Tibial artery (tissue), 4 donors: ENCODE measurements around the gene LYZL6.

Experiments used
- DNase-seq, 2 donors: peaks; one replicate each; pipeline ENCODE4 v3.0.0-alpha.2; 2019
- H3K27ac ChIP-seq, 2 donors: fragments of 200-600 bp; sonication (generic) in 1 of 2; 1 replicate in 1 of 2; 2 replicates in 1 of 2; pipeline ENCODE4 v1.5.1; 2018 to 2019; ENCODE audit warnings: mild to moderate bottlenecking in 1 of 2
- H3K27me3 ChIP-seq, 2 donors: fragments of 200-600 bp; sonication (generic) in 1 of 2; one replicate each; pipeline versions ENCODE4 v1.5.1 to v1.6.0; 2016 to 2019
- H3K36me3 ChIP-seq, 3 donors: fragments of 200-600 bp; sonication (generic) in 2 of 3; one replicate each; pipeline ENCODE4 v1.5.1; 2016 to 2019; ENCODE audit warnings: mild to moderate bottlenecking in 2 of 3
- H3K4me1 ChIP-seq, 4 donors: fragments of 200-600 bp; sonication (generic) in 2 of 4; 1 replicate in 3 of 4; 2 replicates in 1 of 4; pipeline ENCODE4 v1.5.1; 2016 to 2019
- H3K4me3 ChIP-seq, 2 donors: fragments of 200-600 bp; sonication (generic) in 1 of 2; 1 replicate in 1 of 2; 2 replicates in 1 of 2; pipeline ENCODE4 v1.5.1; 2018 to 2019; ENCODE audit warnings: mild to moderate bottlenecking in 2 of 2
- H3K9me3 ChIP-seq, 3 donors: fragments of 200-600 bp; sonication (generic) in 1 of 3; one replicate each; pipeline ENCODE4 v1.5.1; 2016 to 2019
- CTCF ChIP-seq, 2 experiments: fragments of 200-600 bp in 1 of 2; fragments of 450-650 bp in 1 of 2; IDR thresholded peaks; one replicate each; pipeline ENCODE4 v1.5.1; 2017 to 2019; ENCODE audit warnings: antibody characterized with exemption in 2 of 2, mild to moderate bottlenecking in 1 of 2, moderate library complexity in 1 of 2
- intact Hi-C: fragments of 100-400 bp; cut with DNase I; formaldehyde crosslinking; loops from one replicate; pipeline ENCODE4 v1.15.0; 2023; ENCODE audit warnings: low total_unique reads

LYZL6 gene

GRCh38 chr17:35932586-35932985 is 10.9 kb downstream of the LYZL6 start:
- H3K36me3 ChIP-seq = no peaks in the 10 kb centered on the region
- intact Hi-C loops = no loop called here
- H3K9me3 ChIP-seq = no peaks in the 10 kb centered on the region
- peaks cover 4 to 31% (median 25%) of the 10 kb centered on the region in 4 donors for H3K4me1 ChIP-seq
- DNase-seq = no peak
- no peaks in the 10 kb centered on the region for H3K27me3 ChIP-seq
- no peak for TF ChIP-seq CTCF (IDR thresholded peaks at IDR 0.05)
- H3K27ac ChIP-seq = no peak overlapping the region
- H3K4me3 ChIP-seq = no peak overlapping the region

- Histone ChIP-seq H3K4me3 (no peak overlapping the region), H3K9me3 (no peaks in the 10 kb centered on the region), H3K27me3 (no peaks in the 10 kb centered on the region), H3K27ac (no peak overlapping the region), H3K4me1 (peaks cover 4 to 31% (median 25%) of the 10 kb centered on the region in 4 donors), H3K36me3 (no peaks in the 10 kb centered on the region)
- TF ChIP-seq CTCF (IDR thresholded peaks at IDR 0.05) = no peak
- intact Hi-C loops = no loop called here
- DNase-seq = no peak
These were observed 11.6 kb downstream of the LYZL6 start for GRCh38 chr17:35931794-35932425.

- Histone ChIP-seq H3K27me3 (no peaks in the 10 kb centered on the region), H3K36me3 (no peaks in the 10 kb centered on the region), H3K4me3 (peak within 1 kb of the TSS; percentile 26 to 51), H3K4me1 (peaks cover 4 to 31% (median 25%) of the 10 kb centered on the region in 4 donors), H3K9me3 (no peaks in the 10 kb centered on the region), H3K27ac (no peak within 1 kb of the TSS)
- intact Hi-C loops = no loop called here
- peak; percentile 28 to 72 for DNase-seq
- no peak for TF ChIP-seq CTCF (IDR thresholded peaks at IDR 0.05)
These were observed 13.1 kb downstream of the LYZL6 start, which contains the start of gene RDM1 for GRCh38 chr17:35930211-35931065. Gene RDM1, minus strand, starts transcription at chr17:35930773. Its CDS starts 46 bp downstream, at chr17:35930727.

GRCh38 chr17:35927714-35928113 is 15.8 kb downstream of the LYZL6 start:
- H3K27ac ChIP-seq = no peak overlapping the region
- H3K4me1 ChIP-seq = peaks cover 4 to 31% (median 25%) of the 10 kb centered on the region in 4 donors
- no peaks in the 10 kb centered on the region for H3K27me3 ChIP-seq
- no peak for TF ChIP-seq CTCF (IDR thresholded peaks at IDR 0.05)
- no peaks in the 10 kb centered on the region for H3K36me3 ChIP-seq
- intact Hi-C loops = no loop called here
- H3K9me3 ChIP-seq = no peaks in the 10 kb centered on the region
- no peak overlapping the region for H3K4me3 ChIP-seq
- DNase-seq = no peak

- no peaks in the 10 kb centered on the region for H3K27me3 ChIP-seq
- TF ChIP-seq CTCF (IDR thresholded peaks at IDR 0.05) = no peak
- no peaks in the 10 kb centered on the region for H3K36me3 ChIP-seq
- no peaks in the 10 kb centered on the region for H3K4me1 ChIP-seq
- no peaks in the 10 kb centered on the region for H3K9me3 ChIP-seq
- no peak overlapping the region for H3K27ac ChIP-seq
- H3K4me3 ChIP-seq = no peak overlapping the region
- DNase-seq = no peak
- intact Hi-C loops = no loop called here
These were observed 19.9 kb downstream of the LYZL6 start for GRCh38 chr17:35923609-35924114.
